Stimulated activated CD8-positive, alpha-beta memory T cell treated with anti-CD3 and anti-CD28 coated beads, Interleukin-2, amount 100 ng/mL, for 1 hour (primary cell): ENCODE results near the gene APOL4.
"Not testable (repeated sequence)": the region's sequence is repeated elsewhere in the genome, so short reads cannot be mapped to it uniquely, and the experiment has no call there.

Source experiments
- DNase-seq, 2 donors: peaks; one replicate each; pipeline ENCODE4 v3.0.0-alpha.2; 2020; ENCODE audit warnings: low read depth in 2 of 2

Gene APOL4

DNA sequence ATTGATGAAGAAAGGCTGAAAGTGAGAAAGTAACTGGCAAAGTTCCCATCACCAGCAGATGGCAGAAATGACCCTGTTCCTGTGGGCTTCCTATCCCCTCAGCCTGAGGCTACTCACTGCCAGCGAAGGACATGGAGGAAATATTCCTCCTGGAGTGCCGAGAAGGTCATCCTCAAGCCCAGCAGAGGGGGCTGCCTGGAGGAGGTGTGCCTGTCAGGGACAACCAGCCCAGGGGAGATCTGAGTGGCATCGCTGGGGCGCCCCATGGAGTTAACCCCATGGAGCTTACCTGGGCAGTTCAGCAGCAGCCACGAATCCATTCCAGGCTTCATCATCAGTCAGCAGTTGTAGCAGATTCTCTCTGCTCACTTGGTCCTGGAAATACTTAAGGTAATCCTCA is 29.4 kb upstream of the APOL4 start:
- DNase-seq, result not testable (repeated sequence)

DNA sequence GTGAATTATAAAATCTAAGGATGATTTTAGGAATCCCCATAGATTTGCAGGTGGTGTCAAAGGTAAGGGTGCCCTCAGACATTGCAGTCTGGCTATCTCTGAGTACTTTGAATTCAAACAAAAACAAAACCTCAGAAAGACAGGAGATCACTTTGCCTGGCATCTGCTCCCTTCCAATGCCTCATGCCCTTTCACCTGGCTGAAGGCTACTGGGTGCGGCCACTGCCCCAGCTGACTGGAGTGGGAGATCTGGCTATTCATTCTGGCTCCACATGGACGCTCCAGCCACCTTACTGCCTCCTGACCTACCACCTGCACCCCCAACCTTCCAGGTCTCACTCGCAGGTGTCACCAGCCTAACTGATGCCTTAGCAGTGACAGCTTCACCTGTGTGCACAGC is 28.0 kb upstream of the APOL4 start:
- DNase-seq, result not testable (repeated sequence)

DNA sequence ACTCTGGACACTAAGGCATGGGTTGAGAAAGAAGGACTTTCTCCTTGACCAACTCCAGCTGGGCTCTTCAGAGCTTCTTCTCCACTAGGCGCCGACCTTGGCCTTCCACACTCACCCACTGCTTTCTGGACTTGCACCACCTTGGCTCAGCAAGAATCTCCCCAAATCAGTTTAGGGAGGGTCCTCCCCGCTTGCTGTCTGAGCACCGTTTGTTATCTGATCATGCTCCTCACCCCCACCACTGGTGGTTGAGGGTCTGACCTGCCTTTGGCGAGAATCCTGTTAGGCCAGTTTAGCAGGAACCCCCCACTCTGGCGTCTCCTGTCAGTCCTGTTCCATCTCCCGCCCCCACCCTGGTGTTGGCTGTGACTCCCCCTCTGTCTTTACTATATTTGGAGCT is 27.3 kb upstream of the APOL4 start:
- no peak for DNase-seq

DNA sequence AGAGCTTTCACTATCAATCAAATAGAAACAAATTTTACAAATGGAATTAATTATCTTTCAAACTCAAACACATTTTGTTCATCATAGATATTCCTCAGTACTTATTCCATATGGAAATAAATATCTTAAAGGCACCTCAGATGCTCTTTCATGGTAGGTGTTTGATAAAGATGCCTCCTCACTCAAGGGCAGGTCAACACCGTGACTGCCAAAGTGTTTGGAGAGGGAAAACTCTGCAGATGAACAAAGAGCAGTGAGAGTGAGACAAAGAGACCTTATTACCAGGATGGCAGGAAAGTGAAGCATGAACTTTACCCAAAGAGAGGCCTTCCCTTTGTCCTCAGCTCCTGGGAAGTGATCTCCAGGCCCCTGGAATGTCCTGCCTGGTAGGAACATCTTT is 26.8 kb upstream of the APOL4 start:
- DNase-seq, result not testable (repeated sequence)

DNA sequence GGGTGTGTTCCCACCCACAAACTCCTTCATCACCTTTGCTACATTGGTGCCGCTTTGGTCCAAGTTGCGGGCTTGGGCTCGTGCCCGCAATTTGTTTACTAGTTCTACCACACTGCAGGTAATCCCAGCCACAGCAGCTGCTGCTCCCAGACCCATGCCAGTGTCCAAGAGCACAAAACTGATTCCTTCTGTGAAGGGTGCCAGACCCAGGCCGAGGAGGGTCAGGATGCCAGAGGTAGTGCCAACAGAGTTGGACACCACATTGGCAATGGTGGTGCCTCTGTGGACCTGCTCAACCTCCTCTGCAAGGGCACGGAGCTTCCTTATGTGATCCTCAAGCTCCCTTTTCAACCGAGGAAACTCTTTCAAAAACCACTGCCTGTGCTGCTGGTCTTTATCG is 26.2 kb upstream of the APOL4 start:
- no peak for DNase-seq

DNA sequence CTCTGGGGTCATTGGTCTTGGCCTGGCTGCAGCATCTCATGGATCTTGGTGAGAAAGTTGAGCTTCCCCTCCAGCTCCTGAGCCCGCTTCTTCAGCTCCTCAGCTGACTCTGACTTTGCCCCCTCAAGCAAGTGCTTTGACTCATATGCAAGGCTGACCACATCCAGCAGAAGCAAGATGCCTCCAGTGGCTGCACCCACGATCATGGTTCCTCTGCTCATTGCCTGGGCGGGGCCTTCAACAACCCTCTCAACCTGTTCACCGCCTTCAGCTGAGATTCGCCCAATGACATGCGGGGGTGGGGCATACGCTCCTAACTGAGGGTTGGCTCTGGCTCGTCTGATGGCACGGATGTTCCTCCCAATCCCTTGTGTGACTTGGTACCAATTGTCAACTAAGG is 25.8 kb upstream of the APOL4 start:
- no peak for DNase-seq

DNA sequence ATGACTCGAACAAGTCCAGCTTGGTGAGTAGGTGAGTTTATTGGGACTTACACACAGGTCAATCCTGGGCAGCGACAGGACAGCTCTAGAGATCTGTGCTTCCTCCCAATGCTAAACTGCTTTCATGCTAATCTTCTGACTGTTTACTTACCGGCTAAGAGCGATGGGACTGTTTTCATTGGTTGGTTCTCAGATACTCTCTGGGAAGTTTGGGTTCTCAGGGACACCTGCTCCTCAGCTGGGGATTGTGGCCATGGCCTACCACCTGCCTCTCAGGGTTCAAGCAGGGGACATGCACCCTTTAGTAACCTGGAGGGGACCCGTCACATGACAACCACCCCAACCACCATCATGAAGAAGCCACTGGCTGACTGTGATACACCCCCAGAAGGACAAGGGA is 24.6 kb upstream of the APOL4 start:
- DNase-seq, result no peak

DNA sequence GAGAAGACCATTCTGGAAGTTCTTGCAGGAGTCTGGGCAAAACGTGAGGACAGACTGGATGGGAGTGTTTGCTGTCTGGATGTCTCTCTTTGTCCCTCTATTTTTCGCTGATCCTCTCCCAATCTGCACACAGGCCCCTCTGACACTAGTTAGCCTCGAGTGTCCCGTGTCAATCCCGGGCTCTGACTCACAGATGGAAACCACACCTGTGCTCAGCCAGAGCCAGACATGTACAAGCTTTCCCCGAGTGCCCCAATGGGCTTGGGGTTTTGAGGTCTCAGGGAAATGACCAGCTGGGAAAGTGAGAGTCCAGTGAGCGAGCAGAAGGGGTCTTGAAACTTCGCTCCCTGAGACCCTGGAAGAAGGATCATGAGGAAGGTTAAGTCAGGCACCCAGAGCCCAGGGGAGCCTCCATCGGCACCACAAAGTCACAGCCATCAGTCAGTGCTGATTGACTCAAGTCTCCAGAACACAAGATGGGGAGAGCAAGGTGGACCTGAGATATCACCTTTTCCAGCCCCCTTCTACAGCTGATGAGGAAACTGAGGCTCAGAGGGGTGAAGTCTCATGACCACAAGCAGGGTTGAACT is 23.8 kb upstream of the APOL4 start:
- DNase-seq, result no peak

DNA sequence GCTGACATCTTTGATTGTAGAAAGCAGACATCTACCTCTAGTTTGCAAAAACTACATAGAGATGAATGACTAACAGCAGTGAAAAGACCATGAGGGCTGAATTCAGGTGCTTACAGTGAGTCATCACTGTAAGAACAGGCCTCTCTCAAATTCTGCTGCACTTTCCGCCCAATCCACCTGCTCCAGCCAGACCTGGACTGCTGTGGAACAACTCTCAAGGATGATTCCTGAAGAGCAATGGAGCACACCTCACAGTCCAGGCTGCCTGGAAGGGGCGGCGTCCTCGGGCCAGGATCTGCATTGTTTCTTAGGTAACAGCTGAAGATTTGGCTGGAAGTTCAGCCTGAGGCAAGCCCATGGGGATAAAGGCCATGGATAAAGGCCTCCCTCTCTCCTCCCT is 22.6 kb upstream of the APOL4 start:
- no peak for DNase-seq

DNA sequence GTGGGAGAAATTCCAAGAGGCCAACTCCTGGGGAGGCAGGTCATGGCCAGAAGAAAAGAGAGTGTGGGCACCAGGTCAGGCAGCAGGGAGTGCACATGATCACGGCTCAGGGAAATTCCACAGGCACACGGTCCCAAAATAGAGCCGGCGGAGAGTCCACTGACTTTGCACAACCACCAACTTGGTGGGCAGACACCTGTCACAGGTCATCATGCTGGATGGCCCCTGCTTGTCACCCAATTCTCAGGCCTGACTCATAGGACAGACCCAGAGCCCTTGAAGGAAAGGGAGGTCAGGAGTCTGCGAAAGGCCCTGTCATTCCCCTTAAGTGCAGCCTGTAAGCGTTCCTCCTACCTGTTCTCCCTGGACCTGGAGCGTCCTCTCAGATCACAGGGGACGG is 21.9 kb upstream of the APOL4 start:
- DNase-seq, result no peak

DNA sequence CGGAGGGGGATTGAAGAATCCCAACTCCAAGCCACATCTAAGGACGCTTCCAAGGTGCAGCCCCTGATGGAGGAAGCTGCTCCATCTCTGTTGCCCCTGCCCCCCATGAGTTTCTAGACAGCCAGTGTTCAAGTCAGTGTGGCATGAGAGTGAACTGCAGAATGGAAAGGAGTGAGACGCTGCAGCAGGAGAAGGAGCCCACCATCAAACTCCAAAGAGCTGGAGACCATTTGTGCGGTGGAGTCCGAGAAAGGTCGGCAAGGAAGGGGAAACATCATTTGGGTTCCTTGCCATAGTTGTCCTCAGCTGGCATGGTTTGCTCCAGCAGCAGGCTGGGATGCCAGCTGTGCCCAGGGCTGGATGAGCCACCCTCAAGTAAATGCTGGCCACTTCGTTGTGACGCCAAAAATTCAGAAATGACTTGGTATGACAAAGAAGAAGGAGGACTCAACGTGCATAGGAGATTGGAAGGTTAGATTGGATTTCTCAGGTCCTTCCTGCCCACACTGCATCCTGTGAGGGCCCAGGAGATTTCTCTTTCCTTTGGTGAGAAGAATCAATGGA is 21.4 kb upstream of the APOL4 start:
- no peak for DNase-seq

DNA sequence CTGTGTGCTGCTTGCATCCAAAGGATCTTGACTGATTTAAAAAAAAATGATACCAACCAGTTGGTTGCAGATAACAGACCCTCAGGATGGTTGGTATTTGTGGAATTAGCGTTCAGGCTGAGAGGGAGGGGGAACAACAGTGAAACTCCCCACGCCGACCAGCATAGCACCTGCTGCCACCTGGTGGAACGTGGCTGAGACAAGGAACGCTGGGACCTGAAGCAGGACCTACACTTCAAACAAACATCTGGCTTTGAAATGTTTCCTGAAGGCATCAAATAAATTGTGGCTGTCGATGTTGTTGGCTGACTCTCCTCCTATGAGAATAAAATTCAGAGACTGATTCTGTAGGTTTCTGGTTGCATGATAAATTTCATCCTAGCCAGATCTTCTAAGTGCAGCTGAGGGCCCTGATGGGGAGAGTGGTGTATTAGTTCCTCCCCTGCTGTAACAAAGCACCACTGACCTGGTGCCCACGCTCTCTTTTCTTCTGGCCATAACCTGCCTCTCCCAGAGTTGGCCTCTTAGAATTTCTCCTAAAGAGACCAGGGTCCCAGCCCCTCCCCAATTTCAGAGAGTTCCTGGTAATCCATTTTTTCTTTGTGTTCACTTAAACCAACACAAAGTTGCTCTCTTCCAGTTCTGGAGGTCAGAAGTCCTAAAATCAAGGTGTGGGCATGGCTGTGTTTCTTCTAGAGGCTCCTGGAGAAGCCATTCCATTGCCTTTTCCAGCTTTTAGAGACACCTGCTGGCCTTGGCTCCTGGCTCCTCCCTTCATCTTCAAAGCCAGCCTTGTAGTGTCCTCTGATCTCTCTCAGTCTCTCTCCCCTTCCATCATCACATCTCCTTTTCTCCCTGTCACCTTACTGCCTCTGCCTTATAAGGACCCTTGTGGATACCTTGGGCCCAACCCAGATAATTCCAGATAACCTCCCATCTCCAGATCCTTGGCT is 20.5 kb upstream of the APOL4 start:
- DNase-seq, result peak in 1 of 2 donors; percentile 15

DNA sequence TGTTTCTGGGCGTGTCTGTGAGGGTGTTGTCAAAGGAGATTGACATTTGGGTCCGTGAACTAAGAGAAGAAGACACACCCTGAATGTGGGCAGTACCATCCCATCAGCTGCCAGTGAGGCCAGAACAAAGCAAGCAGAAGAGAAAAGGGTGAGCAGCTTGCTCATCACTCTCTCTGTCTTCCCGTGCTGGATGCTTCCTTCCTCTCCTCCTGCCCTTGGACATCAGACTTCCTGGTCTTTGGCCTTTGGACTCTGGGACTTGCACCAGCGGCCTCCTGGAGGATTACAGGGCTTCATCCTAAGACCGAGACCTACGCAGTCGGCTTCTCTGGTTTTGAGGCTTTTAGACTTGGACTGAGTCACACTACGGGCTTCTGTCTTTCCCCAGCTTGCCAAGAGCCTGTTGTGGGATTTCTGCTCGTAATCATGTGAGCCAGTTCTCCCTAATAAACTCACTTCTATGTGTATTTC is 18.9 kb upstream of the APOL4 start:
- DNase-seq, result no peak

DNA sequence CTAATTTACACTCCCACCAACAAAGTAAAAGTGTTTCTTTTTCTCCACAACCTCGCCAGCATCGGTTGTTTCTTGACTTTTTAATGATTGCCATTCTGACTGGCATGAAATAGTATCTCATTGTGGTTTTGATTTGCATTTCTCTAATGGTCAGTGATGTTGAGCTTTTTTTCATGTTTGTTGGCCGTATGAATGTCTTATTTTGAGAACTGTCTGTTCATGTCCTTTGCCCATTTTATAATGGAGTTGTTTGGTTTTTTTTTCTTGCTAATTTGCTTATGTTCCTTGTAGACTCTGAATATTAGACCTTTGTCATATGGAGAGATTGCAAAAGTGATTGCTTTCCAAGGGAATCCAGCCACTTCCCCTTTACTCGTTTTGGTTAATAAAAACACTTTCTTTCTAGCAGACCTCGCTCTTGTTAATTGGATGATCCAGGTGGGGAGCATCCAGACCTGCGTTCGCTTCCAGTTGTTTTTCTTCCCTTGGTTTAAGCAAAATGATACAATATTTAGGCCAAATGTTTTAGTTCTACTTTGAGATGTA is 17.1 kb upstream of the APOL4 start:
- DNase-seq, result no peak

DNA sequence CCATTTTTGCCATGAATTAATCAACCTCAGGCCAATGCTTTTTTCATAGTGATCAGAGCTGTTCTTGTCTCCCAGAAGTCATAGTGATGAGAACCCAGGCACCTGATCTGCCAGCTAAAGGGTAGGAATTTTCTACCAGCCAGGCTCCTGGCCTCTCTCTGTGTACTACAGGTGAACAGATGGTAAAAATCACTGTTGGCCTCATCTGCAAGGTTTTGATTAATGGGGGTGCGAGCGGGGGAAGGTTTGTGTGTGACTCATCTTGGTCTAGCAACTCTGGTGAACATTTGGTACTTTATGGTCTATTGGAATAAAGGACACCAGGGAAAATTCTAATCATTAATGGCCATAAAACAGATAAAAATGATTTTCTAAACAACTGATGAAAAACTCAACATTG is 14.4 kb upstream of the APOL4 start:
- DNase-seq, result no peak

DNA sequence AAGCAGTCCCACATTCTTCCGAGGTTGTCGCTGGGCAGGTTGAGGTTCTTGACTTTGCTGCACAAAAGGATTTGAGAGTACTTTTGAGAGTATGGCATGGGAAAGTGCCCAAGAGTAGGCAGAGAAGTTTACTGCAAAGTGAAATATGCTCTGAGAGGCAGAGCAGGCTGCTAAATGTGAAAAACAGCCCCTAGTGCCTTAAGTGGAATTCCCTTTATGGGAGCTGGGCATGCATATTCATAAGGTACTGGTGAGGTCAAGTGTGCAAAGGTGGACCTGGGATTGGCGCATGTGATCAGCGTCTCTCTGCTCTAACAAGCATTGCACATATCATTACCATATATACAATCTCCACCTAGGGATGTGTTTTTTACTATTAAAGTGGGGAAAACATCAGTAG is 12.0 kb upstream of the APOL4 start:
- no peak for DNase-seq

DNA sequence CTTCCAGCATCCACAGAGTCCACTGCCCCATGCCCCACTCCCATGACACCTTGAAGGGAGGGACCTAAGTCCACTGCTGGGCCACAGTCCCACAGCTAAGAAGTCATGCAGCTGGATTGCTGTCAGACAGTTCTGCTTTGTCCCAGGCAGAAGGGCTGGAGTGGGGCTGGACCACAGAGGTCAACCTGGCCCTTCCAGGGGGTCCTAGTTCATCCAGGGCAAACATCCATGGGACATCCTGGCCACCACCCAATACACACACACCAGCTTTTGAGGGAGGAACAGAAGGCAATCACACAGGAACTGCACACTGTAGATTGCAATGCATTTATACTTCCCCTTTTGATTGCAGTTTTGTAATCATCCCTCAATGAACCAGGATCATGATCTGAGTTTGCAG is 11.3 kb upstream of the APOL4 start:
- DNase-seq, result no peak

DNA sequence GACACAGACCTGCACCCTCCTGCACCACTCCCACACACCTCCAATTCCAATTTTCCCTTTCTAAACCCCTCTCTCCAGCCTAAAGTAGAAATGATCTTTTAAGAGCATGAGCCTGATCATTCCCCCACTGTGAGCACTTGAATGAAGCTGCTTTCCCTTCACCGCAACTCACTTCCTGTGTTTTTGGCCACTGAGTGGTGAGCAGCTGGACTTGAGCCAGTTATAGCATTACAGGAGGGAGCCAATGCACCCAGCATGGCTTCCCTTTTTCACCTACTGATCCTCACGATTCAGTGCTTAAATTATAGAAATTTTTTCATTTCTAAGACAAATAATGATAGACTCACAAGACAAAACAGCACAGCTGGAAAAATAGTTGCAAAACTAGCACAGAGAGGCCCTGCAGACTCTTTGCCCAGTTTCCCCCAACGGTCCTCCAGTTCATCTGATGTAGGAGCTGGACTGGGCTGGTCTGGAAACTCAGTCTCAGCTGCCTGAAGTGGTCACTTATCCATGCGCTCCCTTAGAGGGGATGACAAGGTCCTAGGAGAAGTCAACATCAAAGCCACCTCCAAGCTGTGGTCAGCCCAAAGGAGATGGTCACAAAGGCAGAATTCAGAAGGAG is 9.7 kb upstream of the APOL4 start:
- no peak for DNase-seq

DNA sequence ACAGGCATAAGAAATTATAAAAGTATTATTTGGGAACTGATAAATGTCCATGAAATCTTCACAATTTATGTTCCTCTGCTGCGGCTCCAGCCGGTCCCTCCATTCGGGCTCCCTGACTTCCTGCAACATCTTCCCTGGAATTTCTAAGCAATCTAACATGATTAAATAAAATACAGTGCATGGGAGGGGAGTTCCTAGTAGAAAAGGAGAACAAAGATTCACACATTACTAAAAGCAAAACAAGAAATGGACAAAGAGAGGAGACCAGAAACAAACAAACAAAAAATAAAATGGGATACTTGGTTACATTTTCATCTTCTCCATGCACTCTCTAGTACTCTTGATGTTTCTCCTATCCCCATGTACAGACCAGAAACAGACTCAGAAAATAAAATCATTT is 8.6 kb upstream of the APOL4 start:
- no peak for DNase-seq

DNA sequence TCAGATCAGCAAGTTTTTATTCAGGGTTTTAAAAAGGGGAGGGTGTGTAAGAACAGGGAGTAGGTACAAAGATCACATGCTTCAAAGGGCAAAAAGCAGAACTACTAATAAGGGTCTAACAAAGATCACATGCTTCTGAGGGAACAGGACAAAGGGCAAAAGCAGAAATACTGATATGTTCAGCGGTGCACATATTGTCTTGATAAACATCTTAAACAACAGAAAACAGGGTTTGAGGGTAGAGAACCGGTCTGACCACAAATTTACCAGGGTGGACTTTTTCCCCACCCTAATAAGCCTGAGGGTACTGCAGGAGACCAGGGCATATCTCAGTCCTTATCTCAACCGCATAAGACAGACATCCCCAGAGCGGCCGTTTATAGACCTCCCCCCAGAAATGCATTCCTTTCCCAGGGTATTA is 7.9 kb upstream of the APOL4 start:
- not testable (repeated sequence) for DNase-seq

DNA sequence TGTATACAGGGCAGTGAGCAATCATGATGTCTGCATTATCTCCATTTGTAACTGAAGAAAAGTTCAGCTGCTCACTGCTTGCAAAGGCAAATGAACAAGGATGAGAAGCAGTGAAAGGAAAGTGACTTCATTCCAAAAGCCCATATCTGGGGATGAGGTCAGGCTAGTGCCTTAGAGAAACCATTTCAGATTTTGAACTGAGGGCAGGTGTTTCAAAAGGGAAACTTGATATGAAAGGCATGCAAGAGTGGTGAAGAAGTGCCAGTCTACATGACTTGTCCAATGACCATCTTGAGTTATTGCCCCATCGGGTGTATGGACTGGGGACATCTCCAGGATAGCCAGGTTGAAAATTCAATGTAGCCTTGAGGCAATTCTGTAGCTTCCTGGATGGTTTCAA is 7.3 kb upstream of the APOL4 start:
- DNase-seq, result no peak

DNA sequence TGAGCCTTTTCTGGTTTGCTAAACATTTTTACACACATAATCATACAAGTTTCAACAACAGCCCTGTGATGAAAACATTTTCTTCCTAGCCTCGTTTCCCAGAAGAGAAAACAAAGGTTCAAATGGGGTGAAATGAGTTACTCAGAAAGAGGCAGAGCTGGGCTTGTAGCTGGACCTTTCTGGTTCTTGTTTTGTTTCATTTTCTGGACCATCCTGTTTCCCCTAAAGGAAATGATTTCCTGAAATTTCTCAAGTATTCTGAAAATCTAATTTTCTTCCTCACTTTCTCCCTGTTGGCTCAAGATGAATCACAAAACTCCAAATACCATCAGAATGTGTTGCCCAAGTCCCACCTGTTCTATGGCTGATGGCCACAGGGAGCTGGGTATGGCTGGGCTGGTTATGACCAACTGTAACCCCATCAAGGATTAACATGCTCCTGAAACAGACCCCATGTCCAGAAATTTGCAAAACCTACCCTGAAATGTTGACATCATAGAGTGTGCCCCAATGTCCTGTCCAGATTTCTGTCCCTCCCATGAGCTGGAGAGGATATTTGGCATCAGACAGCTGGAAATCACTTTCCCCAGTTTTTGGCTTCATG is 6.7 kb upstream of the APOL4 start:
- DNase-seq, result no peak
